Fibroblast of lung (primary cell): ENCODE results near the gene SETBP1.

ENCODE experiments used
- EZH2 ChIP-seq: IDR thresholded peaks from 2 replicates; pipeline ENCODE4 v1.5.1; 2012; ENCODE audit warnings: low read length, control low read depth, mild to moderate bottlenecking; ENCODE audit errors: missing control alignments
- TF ChIP-seq, protein P1 (sequence below), 2 donors: IDR thresholded peaks in 1 of 2; conservative IDR thresholded peaks in 1 of 2; 1 replicate in 1 of 2; 2 replicates in 1 of 2; pipeline ENCODE4 v1.5.1; 2011 to 2012; ENCODE audit warnings: low read length in 2 of 2, control low read depth in 1 of 2, inconsistent platforms in 1 of 2, low read depth in 1 of 2, mild to moderate bottlenecking in 1 of 2

DNA sequence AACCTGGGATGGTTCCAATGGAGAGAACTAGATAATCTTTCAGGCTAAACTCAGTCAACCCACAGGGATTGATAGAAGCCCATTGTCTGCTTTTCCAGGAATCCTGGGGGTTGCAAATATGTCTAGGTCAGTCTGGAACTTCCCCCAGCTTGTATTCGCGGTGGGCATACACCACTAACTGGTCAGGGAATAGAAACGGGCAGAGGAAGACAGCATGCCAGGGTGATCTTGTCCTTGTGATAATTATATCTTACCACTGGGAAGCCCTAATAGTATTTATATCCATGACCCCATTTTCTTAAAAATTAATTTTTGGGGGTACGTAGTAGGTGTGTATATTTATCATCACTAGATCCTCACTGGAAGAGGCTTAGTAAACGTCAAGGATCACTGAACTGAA is 101.9 kb downstream of the SETBP1 start:
- TF ChIP-seq EZH2, result no peak
- TF ChIP-seq, protein P1, sequence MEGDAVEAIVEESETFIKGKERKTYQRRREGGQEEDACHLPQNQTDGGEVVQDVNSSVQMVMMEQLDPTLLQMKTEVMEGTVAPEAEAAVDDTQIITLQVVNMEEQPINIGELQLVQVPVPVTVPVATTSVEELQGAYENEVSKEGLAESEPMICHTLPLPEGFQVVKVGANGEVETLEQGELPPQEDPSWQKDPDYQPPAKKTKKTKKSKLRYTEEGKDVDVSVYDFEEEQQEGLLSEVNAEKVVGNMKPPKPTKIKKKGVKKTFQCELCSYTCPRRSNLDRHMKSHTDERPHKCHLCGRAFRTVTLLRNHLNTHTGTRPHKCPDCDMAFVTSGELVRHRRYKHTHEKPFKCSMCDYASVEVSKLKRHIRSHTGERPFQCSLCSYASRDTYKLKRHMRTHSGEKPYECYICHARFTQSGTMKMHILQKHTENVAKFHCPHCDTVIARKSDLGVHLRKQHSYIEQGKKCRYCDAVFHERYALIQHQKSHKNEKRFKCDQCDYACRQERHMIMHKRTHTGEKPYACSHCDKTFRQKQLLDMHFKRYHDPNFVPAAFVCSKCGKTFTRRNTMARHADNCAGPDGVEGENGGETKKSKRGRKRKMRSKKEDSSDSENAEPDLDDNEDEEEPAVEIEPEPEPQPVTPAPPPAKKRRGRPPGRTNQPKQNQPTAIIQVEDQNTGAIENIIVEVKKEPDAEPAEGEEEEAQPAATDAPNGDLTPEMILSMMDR (conservative IDR thresholded peaks at IDR 0.05 in 1 of 2, IDR thresholded peaks at IDR 0.05 in 1 of 2; ENCODE audit: low read depth in 1 of 2, low read length in 2 of 2), result no peak
